SW480 (cell line): ENCODE data around the gene UST.
"Not testable (repeated sequence)": the region's sequence is repeated elsewhere in the genome, so short reads cannot be mapped to it uniquely, and the experiment has no call there.

Experiments
- DNase-seq: peaks from one replicate; pipeline ENCODE4 v3.0.0-alpha.2; 2016; ENCODE audit warnings: low spot score

Gene UST

DNA sequence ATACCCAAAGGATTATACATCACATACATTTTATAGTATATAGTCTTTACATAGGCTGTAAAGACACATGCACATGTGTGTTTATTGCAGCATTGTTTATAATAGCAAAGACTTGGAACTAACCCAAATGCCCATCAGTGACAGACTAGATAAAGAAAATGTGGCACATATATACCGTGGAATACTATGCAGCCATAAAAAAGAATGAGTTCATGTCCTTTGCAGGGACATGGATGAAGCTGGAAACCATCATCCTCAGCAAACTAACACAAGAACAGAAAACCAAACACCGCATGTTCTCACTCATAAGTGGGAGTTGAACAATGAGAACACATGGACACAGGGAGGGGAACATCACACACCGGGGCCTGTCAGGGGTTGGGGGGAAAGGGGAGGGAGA lies 231.5 kb downstream of the UST start:
- not testable (repeated sequence) for DNase-seq

DNA sequence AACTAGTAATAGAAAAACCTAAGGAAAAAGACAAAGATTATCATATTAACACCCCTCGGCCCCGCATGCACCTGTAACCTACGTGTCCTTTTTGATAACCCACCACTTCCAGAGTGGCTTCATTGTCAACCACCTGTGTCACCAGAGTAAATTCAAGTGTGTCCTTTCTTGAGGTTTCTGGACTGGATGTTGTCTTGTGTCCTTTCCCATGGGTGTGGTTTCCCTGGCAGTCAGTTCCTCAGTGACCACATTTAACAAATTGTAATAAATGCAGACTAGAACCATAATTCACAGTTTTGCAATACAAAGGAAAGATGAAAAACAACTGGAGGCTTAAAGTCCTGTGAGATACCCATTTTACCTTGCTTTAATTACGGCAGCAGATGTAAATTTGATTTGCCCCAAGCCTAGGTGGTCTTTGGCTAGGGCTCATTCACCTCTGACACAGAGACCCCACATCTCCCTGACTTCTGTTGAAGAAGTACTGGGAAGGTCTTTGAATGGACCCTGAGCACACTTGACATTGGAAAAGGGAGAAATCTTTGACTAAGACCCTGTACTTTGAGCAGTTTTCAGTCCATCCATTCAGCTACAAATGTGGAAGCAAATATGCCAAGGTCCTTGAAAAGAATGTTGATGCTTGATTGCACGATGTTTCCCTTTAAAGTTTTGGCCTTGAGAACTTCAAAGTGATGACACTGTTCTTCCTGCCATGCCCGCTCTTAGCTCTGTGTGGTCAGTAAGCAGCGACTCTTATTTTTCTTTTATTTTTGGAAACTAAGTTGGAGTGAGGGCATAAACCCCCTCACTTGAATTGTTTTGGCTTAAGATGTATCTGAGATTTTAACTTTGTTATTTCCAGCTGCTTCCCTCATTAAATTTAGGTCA lies 232.4 kb downstream of the UST start:
- DNase-seq, result no peak

DNA sequence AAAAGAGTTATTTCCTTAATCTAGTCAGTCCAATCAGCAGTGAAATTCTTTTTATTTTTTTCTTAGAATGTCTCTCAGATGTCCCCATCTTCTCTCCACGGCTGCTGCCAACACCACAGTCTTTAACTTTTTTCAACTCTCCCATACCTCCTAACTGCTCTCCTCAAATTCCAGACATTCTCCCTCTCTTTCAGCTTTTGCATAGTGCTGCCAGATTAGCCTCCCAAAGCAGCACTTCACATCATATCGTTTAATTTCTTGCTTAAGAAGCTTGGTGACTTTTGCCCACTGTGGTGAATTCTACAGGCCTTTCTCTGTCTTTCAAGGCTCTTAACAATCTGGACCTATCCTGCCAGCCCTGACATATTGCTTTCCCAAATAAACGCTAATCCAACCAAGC lies 233.4 kb downstream of the UST start:
- no peak for DNase-seq

DNA sequence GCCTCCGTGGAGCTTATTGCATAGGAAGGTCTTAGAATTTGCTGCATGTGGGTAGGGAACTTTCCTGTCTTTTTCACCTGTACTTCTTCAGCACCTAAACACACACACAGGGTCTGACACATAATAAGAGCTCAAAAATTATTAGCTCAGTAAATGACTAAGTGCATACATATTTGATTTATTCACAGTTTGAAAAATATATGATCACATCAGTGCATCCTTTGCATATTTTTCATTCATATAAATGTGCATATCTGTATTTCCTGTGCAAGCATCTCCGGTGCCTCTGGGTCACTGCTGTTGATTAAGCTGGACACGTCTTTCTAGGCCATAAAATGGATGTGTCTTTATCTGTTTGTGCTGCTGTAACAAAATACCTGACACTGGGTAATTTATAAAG lies 234.7 kb downstream of the UST start:
- no peak for DNase-seq

DNA sequence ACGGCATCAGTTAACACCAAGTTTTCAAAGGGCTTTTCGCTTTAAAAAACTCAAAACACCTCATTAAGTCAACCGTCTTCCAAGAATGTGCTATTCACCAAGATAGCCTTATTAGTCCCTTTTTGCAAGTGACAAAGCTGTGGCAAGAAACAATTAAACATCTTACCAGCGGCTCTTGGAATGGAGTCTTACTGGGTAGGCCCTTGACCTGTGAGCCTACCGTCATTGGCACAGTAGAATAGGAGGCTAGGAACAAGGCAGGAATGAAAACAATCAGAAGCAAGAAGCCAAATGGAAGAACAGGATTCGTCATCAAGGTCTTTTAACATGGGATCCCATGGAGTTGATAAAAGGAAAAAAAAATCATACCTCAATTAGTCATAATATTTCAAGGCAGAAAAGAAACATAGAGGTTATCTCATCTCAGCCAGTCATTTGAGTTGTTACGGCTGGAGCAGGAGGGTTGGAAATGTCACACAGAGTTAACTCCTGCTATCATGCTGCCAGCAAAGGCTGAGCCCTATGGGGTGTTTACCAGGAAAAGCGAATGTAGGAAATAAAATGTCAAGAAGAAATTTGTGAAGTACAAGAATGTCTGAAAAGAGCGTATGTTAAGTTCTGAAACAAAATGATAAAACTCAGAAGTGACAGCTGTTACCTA lies 236.4 kb downstream of the UST start:
- no peak for DNase-seq

DNA sequence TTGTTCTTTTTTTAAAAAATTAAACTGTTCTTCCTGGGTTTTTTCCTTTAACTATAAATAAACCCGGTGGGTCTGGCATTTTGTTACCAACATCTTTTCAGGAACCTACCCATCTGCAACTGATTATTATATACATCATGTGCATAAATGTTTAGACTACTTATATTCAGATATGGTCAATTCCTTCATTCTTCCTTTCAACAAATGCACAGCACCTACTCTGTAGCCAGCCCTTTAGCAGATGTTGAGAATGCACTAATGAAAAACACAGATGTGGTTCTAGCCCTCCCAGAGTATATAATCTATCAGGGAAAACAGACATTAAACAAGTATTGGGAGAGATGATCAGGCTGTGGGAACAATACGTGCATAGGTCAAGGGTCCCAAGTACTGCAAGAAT lies 237.1 kb downstream of the UST start:
- no peak for DNase-seq

DNA sequence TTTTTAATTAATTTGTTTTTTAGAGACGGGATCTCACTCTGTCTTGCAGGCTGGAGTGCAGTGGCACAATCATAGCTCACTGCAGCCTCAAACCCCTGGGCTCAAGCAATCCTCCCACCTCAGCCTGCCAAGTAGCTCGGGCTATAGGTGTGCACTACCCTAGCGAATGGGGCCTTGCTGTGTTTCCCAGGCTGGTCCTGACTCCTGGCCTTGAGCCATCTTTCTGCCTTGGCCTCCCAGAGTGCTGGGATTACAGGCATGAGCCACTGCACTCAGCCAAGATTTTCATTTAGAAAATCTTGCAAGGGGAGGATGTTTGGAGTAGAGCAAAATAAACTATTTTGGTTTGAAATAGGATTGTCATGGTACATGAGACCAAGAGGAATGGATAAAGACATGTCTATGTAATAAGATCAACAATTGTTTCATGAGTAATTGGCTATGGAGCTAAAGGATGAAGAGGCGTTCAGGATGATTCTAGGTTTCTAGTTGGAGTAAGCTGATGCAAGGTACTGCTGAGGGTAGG lies 237.8 kb downstream of the UST start:
- no peak for DNase-seq

DNA sequence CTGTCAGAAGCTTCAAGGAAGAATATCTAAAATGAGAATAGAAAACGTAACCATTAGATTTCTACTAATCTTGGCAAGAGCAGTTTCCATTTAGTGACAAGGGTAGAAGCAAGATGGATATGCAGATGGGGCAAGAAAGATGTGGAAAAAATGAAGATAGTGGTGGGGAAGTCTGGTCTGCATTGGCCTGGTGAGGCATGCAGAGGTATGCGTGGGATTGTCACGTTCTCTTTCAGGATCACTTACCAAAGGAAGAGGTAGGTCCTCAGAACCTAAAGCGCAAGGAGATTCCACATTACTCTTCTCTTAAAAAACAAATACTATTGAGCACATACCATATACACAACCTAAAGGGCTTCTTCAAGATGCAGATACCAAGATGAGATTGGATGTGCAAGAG lies 238.7 kb downstream of the UST start:
- DNase-seq, result no peak

DNA sequence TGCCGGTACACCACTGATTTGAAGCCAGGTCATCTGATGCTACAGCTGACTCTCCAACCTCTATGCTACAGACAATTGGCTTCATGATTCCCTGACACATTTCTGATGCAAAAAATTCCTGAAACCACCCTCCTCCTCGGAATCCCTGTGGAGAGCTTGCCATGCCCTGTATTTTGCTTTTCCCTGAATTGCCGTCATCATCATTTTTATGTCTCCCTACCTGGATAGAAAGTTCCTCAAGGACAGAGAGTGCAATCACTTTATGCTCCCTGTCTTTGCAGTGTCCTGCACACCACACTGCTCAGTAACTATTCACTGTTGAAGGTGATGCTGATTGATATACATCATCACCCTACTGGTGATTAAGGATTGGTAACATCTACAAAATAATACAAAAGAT lies 239.8 kb downstream of the UST start:
- DNase-seq, result no peak

DNA sequence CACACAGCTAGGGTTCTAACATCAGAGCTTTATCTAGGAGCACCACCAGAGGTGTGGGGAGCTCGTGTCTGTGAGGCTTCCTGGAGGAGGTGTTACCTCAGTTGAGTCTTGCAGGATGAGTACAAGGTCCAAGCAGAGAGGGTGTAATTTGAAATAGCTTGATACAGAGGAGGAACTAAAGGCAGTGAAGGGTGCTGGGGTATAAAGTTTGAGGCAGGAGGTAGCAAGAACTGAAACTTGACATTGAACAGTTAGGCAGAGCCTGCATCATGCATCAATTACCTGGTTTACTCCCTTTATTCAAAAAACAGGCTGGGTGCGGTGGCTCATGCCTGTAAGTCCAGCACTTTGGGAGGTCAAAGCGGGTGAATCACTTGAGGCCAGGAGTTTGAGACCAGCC lies 241.2 kb downstream of the UST start:
- no peak for DNase-seq

DNA sequence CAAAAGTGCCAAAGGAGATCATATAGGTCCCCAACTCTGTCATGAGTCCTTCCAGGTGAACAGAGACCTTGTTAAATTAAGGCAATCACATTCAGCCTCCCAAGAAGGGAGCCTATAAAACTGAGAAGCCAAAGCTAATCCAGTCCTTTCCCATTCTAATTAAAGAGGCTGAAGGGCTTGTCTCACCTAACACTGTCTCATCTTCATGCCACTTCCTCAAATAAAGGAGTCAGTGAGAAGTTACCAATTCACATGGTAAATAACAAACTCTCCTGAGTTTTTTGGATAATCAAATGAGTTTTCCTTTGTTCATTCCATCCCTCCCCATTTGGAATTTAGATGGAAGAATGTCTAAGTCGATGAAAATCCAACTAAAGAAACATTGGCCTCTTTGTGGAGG lies 242.8 kb downstream of the UST start:
- DNase-seq, result no peak

DNA sequence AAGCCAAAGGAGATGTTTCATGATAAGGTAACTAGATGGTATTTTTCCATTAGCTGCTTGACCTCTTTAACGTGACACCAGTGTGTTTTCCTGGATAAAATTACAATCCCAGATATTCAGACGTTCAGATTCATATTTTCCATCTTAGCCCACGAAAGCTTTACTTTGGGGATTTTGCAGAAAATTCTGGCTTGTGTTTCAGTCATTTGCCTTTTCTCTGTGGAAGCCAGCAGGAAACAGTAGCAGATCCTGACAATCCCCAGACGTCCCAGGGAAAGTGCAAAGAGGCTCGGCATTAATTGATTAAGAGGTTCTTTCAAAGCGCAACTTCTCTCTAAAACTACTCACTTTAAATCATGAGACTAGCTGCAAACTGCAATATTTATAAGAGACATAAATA lies 243.6 kb downstream of the UST start:
- no peak for DNase-seq

DNA sequence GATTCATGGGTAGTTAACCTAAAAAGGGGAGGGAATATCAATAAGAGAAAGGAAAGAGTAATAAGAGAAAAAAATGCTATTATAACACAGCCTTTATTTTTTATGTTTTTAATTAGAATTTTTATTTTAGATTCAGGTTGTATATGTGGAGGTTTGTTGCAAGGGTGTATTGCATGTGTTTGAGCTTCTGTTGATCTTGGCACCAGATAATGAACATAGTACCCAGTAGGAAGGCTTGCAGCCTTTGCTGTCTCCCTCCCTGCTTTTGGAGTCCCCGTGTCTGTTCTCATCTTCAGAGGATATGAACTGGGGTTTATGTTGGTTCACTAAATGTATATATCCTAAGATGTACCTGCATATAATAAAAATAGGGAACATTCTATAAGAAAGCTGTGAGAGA lies 250.0 kb downstream of the UST start:
- no peak for DNase-seq

DNA sequence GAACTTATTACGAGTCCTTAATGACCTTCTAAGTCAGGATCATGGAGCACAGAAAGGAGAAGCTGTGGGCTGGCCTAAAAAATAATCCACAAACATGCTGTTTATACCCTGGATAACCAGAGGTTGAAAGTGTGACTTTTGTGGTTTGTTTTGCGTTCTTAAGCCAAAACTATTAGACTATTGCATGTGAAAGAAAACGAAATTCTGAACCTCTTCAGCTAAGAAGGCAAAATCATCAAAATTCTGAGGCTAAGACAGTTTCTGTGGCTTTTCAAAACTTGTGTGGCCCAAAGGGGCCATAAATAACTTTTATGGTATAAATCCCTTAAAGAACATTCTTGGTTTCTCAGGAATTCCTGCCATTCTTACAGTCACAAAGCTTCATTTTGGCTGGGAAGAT lies 251.0 kb downstream of the UST start:
- DNase-seq, result no peak

DNA sequence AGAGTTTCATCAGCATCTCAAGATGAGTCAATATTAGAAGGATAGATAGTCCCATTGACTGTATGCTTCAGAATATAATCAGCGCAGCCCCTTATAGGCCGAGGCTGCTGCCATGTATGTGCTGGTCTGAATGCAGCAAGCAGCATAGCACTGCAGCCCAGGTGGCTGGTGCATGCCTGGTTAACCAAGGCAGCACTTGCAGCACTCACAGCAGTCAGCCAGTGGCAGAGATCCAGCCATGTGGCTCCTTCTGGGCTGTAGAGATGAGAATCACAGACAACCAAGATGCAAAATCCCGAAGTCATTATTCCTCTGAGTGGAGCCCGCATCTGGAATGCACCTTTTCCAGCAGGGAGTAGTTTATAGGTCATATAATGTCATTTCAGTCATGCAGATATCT lies 251.9 kb downstream of the UST start:
- no peak for DNase-seq

DNA sequence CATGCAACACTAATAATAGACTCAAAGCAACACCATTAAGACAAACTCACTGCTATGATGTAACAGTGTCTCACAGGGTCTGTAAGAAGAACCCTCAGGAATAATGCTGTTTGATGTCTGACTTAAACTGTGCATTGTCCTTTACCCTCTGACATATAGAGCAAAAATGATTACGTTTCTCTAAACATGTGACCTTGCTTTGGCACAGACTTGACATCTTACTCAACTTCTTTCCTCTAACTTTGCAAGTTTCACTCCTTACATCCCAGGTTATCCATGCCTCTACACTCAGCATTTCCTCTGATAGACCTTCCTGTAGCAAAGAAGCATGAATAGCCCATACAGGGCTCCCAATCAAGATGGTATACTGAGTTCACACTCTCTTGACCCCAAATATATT lies 252.7 kb downstream of the UST start:
- no peak for DNase-seq

DNA sequence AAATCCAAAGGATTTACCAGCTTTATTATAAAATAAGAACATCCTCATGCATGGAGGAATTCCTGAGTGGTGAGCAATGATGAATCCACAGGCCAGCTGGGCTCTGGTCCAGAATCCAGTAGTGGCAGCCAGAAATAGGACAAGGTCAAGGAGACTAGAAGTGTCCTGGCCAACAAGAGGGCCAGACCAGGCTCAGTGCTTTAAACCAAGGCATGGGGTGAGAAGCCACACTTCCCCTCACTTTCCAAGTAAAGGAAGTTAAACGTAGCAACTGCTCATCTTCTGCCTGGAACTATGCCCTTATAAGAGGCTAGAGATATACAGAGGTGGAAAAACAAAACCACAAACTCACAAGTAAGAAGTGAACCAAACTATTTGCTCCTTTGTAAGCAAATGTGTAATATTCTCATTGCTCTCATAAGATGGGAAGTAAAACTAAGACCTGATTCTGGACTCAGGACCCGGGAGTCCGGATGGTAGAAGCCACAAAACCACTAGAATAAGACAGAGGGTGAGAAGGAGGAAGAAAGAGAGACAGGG lies 253.2 kb downstream of the UST start:
- DNase-seq, result no peak

DNA sequence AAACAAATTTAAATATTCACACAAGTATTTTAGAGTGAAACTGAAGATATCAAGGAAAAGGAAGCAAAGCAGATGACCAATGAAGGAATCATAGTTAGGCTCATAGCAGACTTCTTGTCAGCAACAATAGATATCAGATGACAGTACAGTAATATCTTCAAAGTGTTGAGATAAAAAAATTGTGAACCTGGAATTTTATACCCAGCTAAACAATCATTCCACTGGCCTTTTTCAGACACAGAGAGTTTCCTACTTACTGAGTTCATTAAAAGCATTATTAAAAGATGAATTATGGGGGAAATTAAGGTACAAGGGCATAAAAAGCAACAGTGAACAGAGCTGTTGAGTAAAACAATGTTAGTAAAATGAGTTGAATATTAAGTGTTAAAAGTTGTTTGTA lies 254.6 kb downstream of the UST start:
- DNase-seq, result no peak

DNA sequence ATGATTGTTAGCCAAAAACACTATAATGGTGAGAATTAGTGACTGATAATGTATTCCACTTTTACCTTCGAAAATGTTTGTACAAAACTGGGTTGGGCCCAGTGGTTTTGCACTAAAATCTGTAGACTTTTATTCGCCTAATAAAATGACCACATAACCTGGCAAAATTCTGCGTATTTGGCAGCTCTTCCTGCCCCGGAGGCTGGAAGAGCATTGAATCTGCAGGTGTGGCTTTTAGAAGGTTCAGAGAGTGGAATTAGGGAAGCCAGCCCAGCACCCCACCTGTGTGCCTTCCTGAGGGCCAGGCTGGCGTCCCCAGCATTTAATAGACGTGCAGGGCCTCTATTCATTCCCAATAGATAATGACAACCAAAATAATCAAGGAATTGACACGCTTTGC lies 256.7 kb downstream of the UST start:
- no peak for DNase-seq

DNA sequence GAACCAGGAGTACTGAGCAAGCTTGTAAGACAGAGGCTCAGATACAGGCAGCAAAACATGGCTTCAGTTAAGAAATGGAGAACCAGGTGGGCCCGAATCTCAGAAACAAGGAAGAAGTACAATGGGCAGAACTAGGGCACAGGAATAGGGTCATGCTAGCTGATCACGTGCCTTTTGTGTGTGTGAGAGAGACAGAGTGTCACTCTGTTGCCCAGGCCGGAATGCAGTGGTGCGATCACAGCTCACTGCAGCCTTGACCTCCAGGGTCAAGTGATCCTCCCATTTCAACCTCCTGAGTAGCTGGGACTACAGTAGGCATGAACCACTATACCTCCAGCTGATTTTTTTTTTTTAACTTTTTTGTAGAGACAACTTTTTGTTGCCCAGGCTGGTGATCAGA lies 257.8 kb downstream of the UST start:
- DNase-seq, result no peak

DNA sequence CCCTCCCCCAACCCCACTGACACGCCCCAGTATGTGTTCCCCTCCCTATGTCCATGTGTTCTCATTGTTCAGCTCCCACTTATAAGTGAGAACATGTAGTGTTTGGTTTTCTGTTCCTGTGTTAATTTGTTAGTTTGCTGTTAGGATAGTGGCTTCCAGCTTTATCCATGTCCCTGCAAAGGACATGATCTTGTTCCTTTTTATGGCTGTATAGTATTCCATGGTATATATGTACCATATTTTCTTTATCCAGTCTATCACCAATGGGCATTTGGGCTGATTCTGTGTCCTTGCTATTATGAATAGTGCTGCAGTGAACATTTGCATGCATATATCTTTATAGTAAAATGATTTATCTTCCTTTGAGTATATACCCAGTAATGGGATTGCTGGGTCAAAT lies 259.4 kb downstream of the UST start:
- not testable (repeated sequence) for DNase-seq

DNA sequence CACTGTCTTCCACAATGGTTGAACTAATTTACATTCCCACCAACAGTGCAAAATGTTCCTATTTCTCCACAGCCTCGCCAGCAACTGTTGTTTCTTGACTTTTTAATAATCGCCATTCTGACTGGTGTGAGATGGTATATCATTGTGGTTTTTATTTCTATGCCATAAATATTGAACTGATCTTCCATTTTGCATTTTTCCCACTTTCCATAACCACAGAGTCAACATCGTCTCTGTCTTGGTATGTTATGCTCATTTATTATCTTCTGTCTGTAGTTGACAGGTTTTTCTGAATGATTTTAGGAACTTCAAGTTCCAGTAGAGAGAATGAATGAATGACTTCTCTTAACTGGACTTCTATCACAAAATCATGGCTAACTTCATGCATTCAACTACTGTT lies 259.8 kb downstream of the UST start:
- DNase-seq, result no peak

DNA sequence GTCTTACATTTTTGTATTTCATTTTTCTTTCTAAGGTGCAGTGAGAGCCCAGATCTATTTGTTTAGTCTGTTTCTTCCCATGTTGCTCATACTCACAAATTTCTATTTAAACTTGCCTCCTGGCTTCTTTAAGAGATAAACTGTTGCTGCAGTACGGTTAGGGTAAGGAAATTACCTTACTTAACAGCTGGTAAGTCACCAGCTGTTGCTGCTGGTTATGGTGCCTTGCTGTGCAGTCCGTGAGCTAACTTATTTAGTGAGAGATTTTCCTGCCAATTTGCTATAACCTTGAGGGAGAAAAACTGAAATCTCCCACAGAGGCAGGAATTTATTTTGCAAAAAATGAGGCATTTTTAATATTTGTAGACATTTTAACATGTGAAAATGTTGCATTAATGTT lies 261.0 kb downstream of the UST start:
- no peak for DNase-seq
